Panc1 (cell line): Measurements from ENCODE around the gene FILIP1.

Source experiments
- POLR2AphosphoS5 ChIP-seq: IDR thresholded peaks from 2 replicates; pipeline ENCODE4 v1.6.1; 2012; ENCODE audit warnings: mild to moderate bottlenecking, low read depth, low read length, moderate library complexity
- SIN3A ChIP-seq: IDR thresholded peaks from 2 replicates; pipeline ENCODE4 v1.6.1; 2012; ENCODE audit warnings: low read depth, mild to moderate bottlenecking, low read length, moderate library complexity, borderline replicate concordance; ENCODE audit not compliant: insufficient read depth
- TCF7L2 ChIP-seq: IDR thresholded peaks from 2 replicates; pipeline ENCODE4 v1.6.1; 2011; ENCODE audit warnings: mild to moderate bottlenecking, low read depth, low read length, inconsistent platforms
- TF ChIP-seq, protein P1 (sequence below): fragments of 450-650 bp; IDR thresholded peaks from 2 replicates; pipeline ENCODE4 v1.5.1; 2017; ENCODE audit warnings: mild to moderate bottlenecking
- TF ChIP-seq, protein P2 (sequence below), 2 experiments: IDR thresholded peaks; 2 replicates each; pipeline ENCODE4 v1.6.1; 2011 to 2012; ENCODE audit warnings: low read depth in 2 of 2, control low read depth in 1 of 2, low read length in 1 of 2, mild to moderate bottlenecking in 1 of 2, moderate library complexity in 1 of 2; ENCODE audit not compliant: insufficient read depth in 1 of 2

DNA sequence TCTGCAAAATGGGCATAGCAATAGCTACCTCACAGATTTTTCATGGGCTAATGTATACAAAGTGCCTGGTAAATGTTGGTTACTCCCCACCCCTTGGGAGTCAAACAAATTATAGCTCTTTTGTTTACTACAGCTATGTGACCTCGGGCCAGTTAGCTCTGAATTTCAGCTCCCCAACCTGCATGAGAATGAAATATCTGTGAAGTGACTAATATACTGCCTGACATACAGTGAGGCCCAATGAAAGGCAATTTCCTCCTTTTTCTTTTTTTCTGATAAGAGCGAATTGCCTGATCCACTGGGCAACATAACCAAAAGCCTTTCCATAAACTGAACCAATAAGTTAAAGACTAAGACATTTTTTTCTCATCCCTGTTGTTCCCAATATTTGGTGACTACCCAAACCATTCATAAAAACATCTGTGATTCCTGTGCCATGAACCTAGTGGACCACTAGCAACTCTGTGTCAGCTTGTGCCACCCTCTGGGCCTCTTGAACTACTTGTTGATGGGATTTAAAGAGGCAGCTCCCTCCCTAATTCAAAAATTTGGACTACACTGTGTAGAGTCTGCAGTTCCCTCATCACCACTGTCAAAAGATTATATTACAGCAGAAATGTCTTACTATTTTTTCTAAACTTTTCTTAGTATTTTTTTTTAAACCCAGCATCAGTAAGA is 117.1 kb downstream of the FILIP1 start:
- TF ChIP-seq, protein P1, sequence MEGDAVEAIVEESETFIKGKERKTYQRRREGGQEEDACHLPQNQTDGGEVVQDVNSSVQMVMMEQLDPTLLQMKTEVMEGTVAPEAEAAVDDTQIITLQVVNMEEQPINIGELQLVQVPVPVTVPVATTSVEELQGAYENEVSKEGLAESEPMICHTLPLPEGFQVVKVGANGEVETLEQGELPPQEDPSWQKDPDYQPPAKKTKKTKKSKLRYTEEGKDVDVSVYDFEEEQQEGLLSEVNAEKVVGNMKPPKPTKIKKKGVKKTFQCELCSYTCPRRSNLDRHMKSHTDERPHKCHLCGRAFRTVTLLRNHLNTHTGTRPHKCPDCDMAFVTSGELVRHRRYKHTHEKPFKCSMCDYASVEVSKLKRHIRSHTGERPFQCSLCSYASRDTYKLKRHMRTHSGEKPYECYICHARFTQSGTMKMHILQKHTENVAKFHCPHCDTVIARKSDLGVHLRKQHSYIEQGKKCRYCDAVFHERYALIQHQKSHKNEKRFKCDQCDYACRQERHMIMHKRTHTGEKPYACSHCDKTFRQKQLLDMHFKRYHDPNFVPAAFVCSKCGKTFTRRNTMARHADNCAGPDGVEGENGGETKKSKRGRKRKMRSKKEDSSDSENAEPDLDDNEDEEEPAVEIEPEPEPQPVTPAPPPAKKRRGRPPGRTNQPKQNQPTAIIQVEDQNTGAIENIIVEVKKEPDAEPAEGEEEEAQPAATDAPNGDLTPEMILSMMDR: no peak
- TF ChIP-seq TCF7L2 (no peak), SIN3A (no peak), POLR2AphosphoS5 (no peak)
- TF ChIP-seq, protein P2, sequence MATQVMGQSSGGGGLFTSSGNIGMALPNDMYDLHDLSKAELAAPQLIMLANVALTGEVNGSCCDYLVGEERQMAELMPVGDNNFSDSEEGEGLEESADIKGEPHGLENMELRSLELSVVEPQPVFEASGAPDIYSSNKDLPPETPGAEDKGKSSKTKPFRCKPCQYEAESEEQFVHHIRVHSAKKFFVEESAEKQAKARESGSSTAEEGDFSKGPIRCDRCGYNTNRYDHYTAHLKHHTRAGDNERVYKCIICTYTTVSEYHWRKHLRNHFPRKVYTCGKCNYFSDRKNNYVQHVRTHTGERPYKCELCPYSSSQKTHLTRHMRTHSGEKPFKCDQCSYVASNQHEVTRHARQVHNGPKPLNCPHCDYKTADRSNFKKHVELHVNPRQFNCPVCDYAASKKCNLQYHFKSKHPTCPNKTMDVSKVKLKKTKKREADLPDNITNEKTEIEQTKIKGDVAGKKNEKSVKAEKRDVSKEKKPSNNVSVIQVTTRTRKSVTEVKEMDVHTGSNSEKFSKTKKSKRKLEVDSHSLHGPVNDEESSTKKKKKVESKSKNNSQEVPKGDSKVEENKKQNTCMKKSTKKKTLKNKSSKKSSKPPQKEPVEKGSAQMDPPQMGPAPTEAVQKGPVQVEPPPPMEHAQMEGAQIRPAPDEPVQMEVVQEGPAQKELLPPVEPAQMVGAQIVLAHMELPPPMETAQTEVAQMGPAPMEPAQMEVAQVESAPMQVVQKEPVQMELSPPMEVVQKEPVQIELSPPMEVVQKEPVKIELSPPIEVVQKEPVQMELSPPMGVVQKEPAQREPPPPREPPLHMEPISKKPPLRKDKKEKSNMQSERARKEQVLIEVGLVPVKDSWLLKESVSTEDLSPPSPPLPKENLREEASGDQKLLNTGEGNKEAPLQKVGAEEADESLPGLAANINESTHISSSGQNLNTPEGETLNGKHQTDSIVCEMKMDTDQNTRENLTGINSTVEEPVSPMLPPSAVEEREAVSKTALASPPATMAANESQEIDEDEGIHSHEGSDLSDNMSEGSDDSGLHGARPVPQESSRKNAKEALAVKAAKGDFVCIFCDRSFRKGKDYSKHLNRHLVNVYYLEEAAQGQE (IDR thresholded peaks at IDR 0.05; ENCODE audit: insufficient read depth in 1 of 2, low read depth in 2 of 2, low read length in 1 of 2): no peak
